HuH-7 (cell line): ENCODE measurements around the gene CCDC107.
"Not testable (repeated sequence)": the region's sequence is repeated elsewhere in the genome, so short reads cannot be mapped to it uniquely, and the experiment has no call there.

Experiments used
- DNase-seq: peaks from one replicate; pipeline ENCODE4 v3.0.0; 2011; ENCODE audit warnings: low spot score

Gene CCDC107

GRCh38 chr9:35638751-35639150, 19.3 kb upstream of the CCDC107 start:
- not testable (repeated sequence) for DNase-seq

- not testable (repeated sequence) for DNase-seq
Observed at GRCh38 chr9:35639225-35639624, 18.9 kb upstream of the CCDC107 start.

- DNase-seq, result no peak
Observed at GRCh38 chr9:35639631-35640030, 18.5 kb upstream of the CCDC107 start.

- not testable (repeated sequence) for DNase-seq
Observed at GRCh38 chr9:35640431-35640830, 17.7 kb upstream of the CCDC107 start.

- not testable (repeated sequence) for DNase-seq
Observed at GRCh38 chr9:35641478-35641877, 16.6 kb upstream of the CCDC107 start.

GRCh38 chr9:35643046-35643445, 15.0 kb upstream of the CCDC107 start:
- no peak for DNase-seq

GRCh38 chr9:35645736-35646135, 12.4 kb upstream of the CCDC107 start:
- DNase-seq, result not testable (repeated sequence)

GRCh38 chr9:35646153-35646532, 11.9 kb upstream of the CCDC107 start:
- DNase-seq, result peak; percentile 68

- DNase-seq, result peak; percentile 91
Observed at GRCh38 chr9:35646533-35647265, 11.4 kb upstream of the CCDC107 start.

GRCh38 chr9:35649431-35650340, 8.4 kb upstream of the CCDC107 start:
- DNase-seq, result no peak

- no peak for DNase-seq
Observed at GRCh38 chr9:35650341-35651158, 7.5 kb upstream of the CCDC107 start, which contains the start of gene SIT1. Gene SIT1, minus strand, starts transcription at chr9:35650931. Its CDS starts 78 bp downstream, at chr9:35650853.

- peak; percentile 23 for DNase-seq
Observed at GRCh38 chr9:35651956-35652828, 5.9 kb upstream of the CCDC107 start.

GRCh38 chr9:35652829-35653209, 5.3 kb upstream of the CCDC107 start:
- DNase-seq, result peak; percentile 2

- no peak for DNase-seq
Observed at GRCh38 chr9:35653611-35654010, 4.5 kb upstream of the CCDC107 start.

GRCh38 chr9:35656348-35656747, 1.7 kb upstream of the CCDC107 start:
- DNase-seq, result peak; percentile 5

- no peak for DNase-seq
Observed at GRCh38 chr9:35656831-35657545, 1.1 kb upstream of the CCDC107 start.

GRCh38 chr9:35657546-35658136, 451 bp upstream of the CCDC107 start, which contains the start of gene RMRP:
Gene RMRP, minus strand, starts transcription at chr9:35658019.
- peak; percentile 95 for DNase-seq

GRCh38 chr9:35658968-35659220, 802 bp downstream of the CCDC107 start:
- DNase-seq, result no peak

GRCh38 chr9:35659340-35659739, 1.2 kb downstream of the CCDC107 start:
- no peak for DNase-seq

- no peak for DNase-seq
Observed at GRCh38 chr9:35660966-35661415, 2.9 kb downstream of the CCDC107 start.
